IPS-18a (cell line): ENCODE results near the gene SUCLG1.
A peak's percentile ranks its signal among the peaks of the same experiment; 100 is the strongest.

Source experiments
- H3K27ac ChIP-seq: one replicate; pipeline ENCODE4 v1.5.1; 2013; ENCODE audit warnings: low read length
- H3K27me3 ChIP-seq: one replicate; pipeline ENCODE4 v1.6.1; 2013; ENCODE audit warnings: mild to moderate bottlenecking, low read length; ENCODE audit not compliant: control insufficient read depth, insufficient read depth
- H3K36me3 ChIP-seq: one replicate; pipeline ENCODE4 v1.6.1; 2013; ENCODE audit warnings: low read depth, low read length; ENCODE audit not compliant: control insufficient read depth
- H3K4me1 ChIP-seq: one replicate; pipeline ENCODE4 v1.6.1; 2013; ENCODE audit warnings: low read depth, low read length; ENCODE audit not compliant: control insufficient read depth
- H3K4me3 ChIP-seq: one replicate; pipeline ENCODE4 v1.5.1; 2013; ENCODE audit warnings: low read length
- H3K9ac ChIP-seq: one replicate; pipeline ENCODE4 v1.6.1; 2013; ENCODE audit warnings: mild to moderate bottlenecking, low read length, moderate library complexity
- H3K9me3 ChIP-seq: one replicate; pipeline ENCODE4 v1.6.1; 2013; ENCODE audit warnings: low read depth, low read length; ENCODE audit not compliant: control insufficient read depth

Gene SUCLG1

DNA sequence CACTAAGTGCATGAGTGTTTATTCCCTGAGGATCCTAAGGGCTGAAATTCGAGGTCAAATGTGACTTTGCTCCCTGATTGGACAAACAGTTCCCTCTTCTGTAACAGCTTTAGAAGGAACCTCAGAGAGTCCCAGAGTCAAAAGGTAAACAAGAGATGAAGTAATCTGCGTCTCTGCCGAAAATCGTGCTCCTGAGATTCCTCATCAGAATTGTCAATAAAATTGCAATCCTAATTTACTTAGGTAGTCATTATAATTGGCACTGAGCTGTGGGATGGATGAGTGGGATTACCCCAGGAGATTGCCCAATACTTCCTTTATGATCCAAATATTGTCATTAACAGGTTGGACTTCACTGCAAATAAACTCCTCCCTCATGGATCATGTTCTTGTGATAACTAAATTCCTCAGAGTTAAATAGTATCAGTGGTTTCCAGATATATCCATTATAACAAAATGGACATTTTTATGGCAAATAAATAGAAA is 907 bp upstream of the SUCLG1 start:
- no peak overlapping the region for H3K27ac ChIP-seq
- H3K4me3 ChIP-seq: peak overlapping the region; percentile 93
- peaks cover 7% of the 10 kb centered on the region for H3K4me1 ChIP-seq
- H3K9ac ChIP-seq: peak overlapping the region; percentile 56
- no peaks in the 10 kb centered on the region for H3K27me3 ChIP-seq
- H3K9me3 ChIP-seq: no peaks in the 10 kb centered on the region
- no peaks in the 10 kb centered on the region for H3K36me3 ChIP-seq

GRCh38 chr2:84458551-84459017 is 496 bp downstream of the SUCLG1 start:
- Histone ChIP-seq H3K9me3 (no peaks in the 10 kb centered on the region), H3K4me3 (peak overlapping the region; percentile 93), H3K36me3 (no peaks in the 10 kb centered on the region), H3K27ac (no peak overlapping the region), H3K27me3 (no peaks in the 10 kb centered on the region), H3K9ac (peak overlapping the region; percentile 56), H3K4me1 (peaks cover 7% of the 10 kb centered on the region)

DNA sequence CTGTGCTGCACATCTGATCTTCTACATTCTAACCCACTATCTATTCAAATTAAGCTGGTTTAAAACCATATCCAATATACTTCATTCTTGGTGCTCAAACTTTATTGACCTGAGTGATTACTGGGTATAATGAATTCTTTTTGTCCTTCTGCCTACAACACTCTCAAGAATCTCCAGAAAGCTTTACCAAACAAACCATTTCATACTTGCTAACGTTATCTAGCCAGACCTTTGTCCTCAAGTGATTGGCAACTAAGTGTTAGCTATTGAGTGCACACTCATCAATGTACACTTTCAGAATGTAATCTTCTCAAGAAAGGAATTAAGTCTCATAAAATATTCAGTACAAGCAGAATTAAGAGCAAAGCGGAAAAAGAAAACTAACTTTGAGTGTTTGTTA is 1.4 kb downstream of the SUCLG1 start:
- Histone ChIP-seq H3K4me3 (no peak overlapping the region), H3K9ac (no peak overlapping the region), H3K36me3 (no peaks in the 10 kb centered on the region), H3K9me3 (no peaks in the 10 kb centered on the region), H3K4me1 (peaks cover 7% of the 10 kb centered on the region), H3K27me3 (no peaks in the 10 kb centered on the region), H3K27ac (no peak overlapping the region)

GRCh38 chr2:84456156-84456555 is 2.9 kb downstream of the SUCLG1 start:
- no peak overlapping the region for H3K27ac ChIP-seq
- no peaks in the 10 kb centered on the region for H3K9me3 ChIP-seq
- no peak overlapping the region for H3K9ac ChIP-seq
- no peaks in the 10 kb centered on the region for H3K27me3 ChIP-seq
- H3K4me1 ChIP-seq: peaks cover 7% of the 10 kb centered on the region
- H3K4me3 ChIP-seq: no peak overlapping the region
- no peaks in the 10 kb centered on the region for H3K36me3 ChIP-seq

DNA sequence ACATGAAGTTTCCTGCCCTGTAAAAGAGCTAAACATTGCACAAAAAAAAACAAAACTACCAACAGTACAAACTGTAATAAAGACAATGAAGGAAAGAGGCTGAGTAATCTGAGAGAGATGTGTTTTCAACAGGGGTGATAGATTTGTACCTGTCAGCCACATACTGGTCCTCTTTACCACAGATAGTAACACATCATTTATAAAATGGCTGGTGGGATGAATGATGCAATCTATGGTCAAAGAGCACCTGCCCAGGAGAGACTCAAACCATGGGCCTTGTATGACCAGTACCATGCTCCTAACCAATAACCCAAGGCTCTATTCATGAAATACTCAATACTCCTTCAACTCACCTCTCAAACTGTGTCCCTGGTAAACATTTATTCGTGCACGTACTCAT is 4.5 kb downstream of the SUCLG1 start:
- H3K4me3 ChIP-seq: no peak overlapping the region
- no peak overlapping the region for H3K27ac ChIP-seq
- H3K9me3 ChIP-seq: no peaks in the 10 kb centered on the region
- H3K9ac ChIP-seq: no peak overlapping the region
- H3K27me3 ChIP-seq: no peaks in the 10 kb centered on the region
- H3K36me3 ChIP-seq: no peaks in the 10 kb centered on the region
- H3K4me1 ChIP-seq: peaks cover under 1% of the 10 kb centered on the region

- Histone ChIP-seq H3K27me3 (no peaks in the 10 kb centered on the region), H3K36me3 (no peaks in the 10 kb centered on the region), H3K27ac (no peak overlapping the region), H3K9ac (no peak overlapping the region), H3K4me1 (no peaks in the 10 kb centered on the region), H3K4me3 (no peak overlapping the region), H3K9me3 (no peaks in the 10 kb centered on the region)
Observed at GRCh38 chr2:84452624-84453023, 6.5 kb downstream of the SUCLG1 start.

DNA sequence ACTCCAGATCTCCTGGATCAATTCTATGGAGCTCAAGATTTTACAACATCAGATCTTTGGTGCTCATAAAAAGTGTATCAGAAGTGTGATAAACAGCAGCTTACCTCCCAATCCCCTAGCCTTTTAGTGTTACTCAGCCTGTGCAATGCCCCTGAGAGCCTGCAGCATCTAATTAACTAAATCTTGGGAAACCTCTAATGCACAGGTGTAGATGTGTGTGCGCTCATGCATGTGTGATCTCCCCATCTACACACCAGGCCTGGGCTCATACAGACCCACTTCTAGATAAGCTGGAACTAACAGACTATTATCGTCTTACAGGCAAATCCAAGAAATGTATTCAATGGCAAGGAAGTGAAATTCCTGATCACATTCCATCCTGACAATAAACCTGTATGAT is 7.5 kb downstream of the SUCLG1 start:
- Histone ChIP-seq H3K9me3 (no peaks in the 10 kb centered on the region), H3K9ac (no peak overlapping the region), H3K27me3 (no peaks in the 10 kb centered on the region)

DNA sequence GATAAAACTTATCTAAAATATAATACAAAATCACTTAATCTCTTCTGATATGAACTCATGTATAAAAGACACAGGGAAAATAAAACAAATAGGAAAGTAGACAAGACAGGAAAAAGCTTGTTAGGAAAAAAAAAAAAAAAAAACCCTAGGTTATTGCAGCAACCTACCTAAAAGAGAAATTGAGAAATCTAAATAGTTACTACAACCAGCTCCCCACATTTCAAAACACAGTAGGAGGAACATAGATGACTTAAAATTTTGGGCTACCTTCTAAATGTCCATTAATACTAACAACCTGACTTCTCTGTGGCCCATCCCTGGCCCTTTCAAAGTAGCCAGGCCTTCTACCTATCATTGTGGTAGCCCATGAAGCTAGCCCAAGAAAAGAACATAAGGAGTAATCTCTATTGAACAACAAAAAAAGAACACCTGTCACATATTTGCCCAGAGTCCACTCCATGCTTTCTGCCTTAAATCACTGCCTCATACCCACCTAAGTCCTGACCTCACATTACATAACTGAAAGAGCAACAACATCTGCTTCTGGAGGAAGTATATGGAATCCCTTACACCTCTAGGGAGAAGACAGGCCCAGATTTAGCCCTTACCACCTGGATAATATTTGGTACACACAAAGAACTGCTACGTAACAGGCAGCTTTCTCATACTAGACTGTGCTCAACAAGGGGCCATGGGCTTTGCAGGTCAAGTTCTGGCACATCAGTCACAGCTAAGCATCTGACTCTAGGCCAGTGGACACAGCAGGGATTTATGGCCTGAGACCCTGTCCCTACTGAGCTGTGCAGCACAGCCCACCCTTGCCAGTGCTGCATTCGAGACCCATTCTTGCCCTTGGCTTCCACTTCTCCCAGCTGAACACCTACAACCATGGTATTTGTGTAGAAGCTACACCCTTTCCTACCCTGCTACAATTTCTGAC is 8.5 kb downstream of the SUCLG1 start:
- Histone ChIP-seq H3K9me3 (no peaks in the 10 kb centered on the region), H3K27me3 (no peaks in the 10 kb centered on the region), H3K4me1 (no peaks in the 10 kb centered on the region), H3K4me3 (no peak overlapping the region), H3K27ac (no peak overlapping the region), H3K36me3 (peaks cover 3% of the 10 kb centered on the region), H3K9ac (no peak overlapping the region)

More for the DNA sequence above, 7.5 kb downstream of the SUCLG1 start:
- Histone ChIP-seq H3K4me3 (no peak overlapping the region), H3K36me3 (no peaks in the 10 kb centered on the region), H3K4me1 (no peaks in the 10 kb centered on the region), H3K27ac (no peak overlapping the region)

DNA sequence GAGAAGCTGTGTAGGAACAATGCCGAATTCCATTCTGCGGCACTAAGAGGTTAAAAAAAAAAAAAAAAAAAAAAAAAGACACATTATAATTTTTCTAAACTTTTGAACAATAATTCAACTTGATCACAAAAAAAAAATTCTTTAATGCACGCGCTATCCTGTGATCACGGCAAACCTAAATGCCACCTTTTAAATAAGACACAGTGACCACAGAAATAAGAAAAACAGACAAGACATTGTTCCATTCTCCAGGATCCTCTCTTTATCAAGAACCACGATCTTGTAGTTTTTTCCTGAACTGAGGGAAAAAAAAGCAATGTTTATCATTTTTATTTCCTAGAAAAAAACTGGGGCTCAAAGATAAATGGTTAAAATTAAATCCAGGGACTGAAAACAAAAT is 9.4 kb downstream of the SUCLG1 start:
- Histone ChIP-seq H3K27me3 (no peaks in the 10 kb centered on the region), H3K4me1 (no peaks in the 10 kb centered on the region), H3K27ac (no peak overlapping the region), H3K9me3 (no peaks in the 10 kb centered on the region), H3K36me3 (peaks cover 3% of the 10 kb centered on the region), H3K4me3 (no peak overlapping the region), H3K9ac (no peak overlapping the region)

GRCh38 chr2:84449055-84449454 is 10.0 kb downstream of the SUCLG1 start:
- Histone ChIP-seq H3K36me3 (peaks cover 3% of the 10 kb centered on the region), H3K9ac (no peak overlapping the region), H3K4me1 (no peaks in the 10 kb centered on the region), H3K27me3 (no peaks in the 10 kb centered on the region), H3K4me3 (no peak overlapping the region), H3K27ac (no peak overlapping the region), H3K9me3 (no peaks in the 10 kb centered on the region)

DNA sequence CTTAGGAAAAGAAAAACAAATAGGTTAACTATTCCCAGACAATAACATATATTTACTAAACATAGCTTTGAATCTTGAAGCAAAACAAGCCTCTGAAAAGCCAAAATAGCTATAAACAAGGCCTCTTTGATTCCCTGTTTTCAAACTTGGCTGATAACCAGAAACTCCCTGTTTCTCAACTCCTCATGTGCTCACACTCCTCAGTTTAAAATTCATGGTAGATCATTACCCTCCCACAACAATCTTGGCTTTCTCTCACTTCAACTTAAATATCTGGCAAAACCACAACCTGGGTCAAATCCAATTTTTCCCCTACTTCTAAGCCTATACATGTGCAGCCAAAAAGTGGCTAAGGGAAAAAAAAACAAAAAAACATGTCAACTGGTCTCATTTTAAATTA is 15.6 kb downstream of the SUCLG1 start:
- Histone ChIP-seq H3K27me3 (no peaks in the 10 kb centered on the region), H3K9me3 (no peaks in the 10 kb centered on the region), H3K9ac (no peak overlapping the region), H3K27ac (no peak overlapping the region), H3K4me3 (no peak overlapping the region), H3K36me3 (peaks cover 20% of the 10 kb centered on the region), H3K4me1 (no peaks in the 10 kb centered on the region)

DNA sequence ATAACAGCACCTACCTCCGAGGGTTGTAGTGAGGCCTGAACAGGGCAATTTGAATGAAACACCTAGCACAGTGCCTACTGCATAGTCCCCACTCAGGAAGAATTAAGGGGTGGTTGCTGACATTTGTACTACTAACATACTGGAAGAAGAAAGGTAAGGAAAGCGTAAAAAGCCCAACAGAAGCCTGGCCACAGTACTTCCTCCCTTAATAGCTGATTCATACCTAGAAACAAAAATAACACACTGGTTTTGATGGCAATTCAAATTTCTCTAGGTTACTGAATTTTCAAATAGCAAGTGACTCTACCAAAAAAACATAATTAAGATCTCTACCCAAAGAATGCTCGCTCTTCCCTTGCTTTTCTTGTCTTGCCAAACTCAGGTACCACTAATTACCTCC is 16.2 kb downstream of the SUCLG1 start:
- Histone ChIP-seq H3K36me3 (peaks cover 20% of the 10 kb centered on the region), H3K9ac (no peak overlapping the region), H3K9me3 (no peaks in the 10 kb centered on the region), H3K27ac (no peak overlapping the region), H3K4me1 (no peaks in the 10 kb centered on the region), H3K4me3 (no peak overlapping the region), H3K27me3 (no peaks in the 10 kb centered on the region)
